Measurements from ENCODE around the gene IFNE. TPM values are rescaled to one million over a fixed set of nuclear protein-coding genes. Genes with fewer than 3 reads are reported as not detected.
"Not testable (repeated sequence)": the region's sequence is repeated elsewhere in the genome, so short reads cannot be mapped to it uniquely, and the experiment has no call there.

The IFNE gene
- polyA plus RNA-seq, 1 experiment: 0.28 TPM

GRCh38 chr9:21443849-21444625, 38.1 kb downstream of the IFNE start:
- no peak for TF ChIP-seq CTCF (IDR thresholded peaks at IDR 0.05; ENCODE audit: insufficient read depth, low read depth, low read length)
- ChIA-PET POLR2A (no interaction called here), CTCF (interaction anchor here (1.2 to 3.9 kb wide), 3 partner anchors 9 to 126 kb away, joined by 3 to 19 read pairs (median 9); no protein-coding TSS in a partner anchor)
- no peaks in the 10 kb centered on the region for H3K27me3 ChIP-seq (ENCODE audit: control insufficient read depth, insufficient read depth, low read length)
- H3K36me3 ChIP-seq (ENCODE audit: control insufficient read depth, insufficient read depth, low read length): no peaks in the 10 kb centered on the region
- DNase-seq (ENCODE audit: low read depth): no peak
- H3K4me3 ChIP-seq (ENCODE audit: low read depth, low read length): no peak overlapping the region

- no peak within 1 kb of the TSS for H3K4me3 ChIP-seq (ENCODE audit: low read depth, low read length)
- CTCF ChIA-PET: interaction anchor here (1.2 to 1.4 kb wide), 2 partner anchors 9 to 15 kb away, joined by 3 read pairs; no protein-coding TSS in a partner anchor
- POLR2A ChIA-PET: no interaction called here
- DNase-seq (ENCODE audit: low read depth): no peak
- H3K27me3 ChIP-seq (ENCODE audit: control insufficient read depth, insufficient read depth, low read length): 0 out of 2 replicates have a peak, but pooled peaks cover 2% of the 10 kb centered on the region
- TF ChIP-seq CTCF (IDR thresholded peaks at IDR 0.05; ENCODE audit: insufficient read depth, low read depth, low read length): no peak
- H3K36me3 ChIP-seq (ENCODE audit: control insufficient read depth, insufficient read depth, low read length): no peaks in the 10 kb centered on the region
These were observed 42.0 kb downstream of the IFNE start, which contains the start of gene IFNA1 for GRCh38 chr9:21440139-21440538. TSS of gene IFNA1 (plus strand) at chr9:21440439. CDS start at chr9:21440508, 69 bp downstream.

- H3K36me3 ChIP-seq (ENCODE audit: control insufficient read depth, insufficient read depth, low read length); POLR2A ChIA-PET; H3K27me3 ChIP-seq (ENCODE audit: control insufficient read depth, insufficient read depth, low read length); H3K4me3 ChIP-seq (ENCODE audit: low read depth, low read length); DNase-seq (ENCODE audit: low read depth): not testable (repeated sequence)
- CTCF ChIA-PET: interaction anchor here (0.7 to 4.8 kb wide), 23 partner anchors 11 to 360 kb away, joined by 3 to 53 read pairs (median 4); no protein-coding TSS in a partner anchor
These were observed 47.1 kb downstream of the IFNE start for GRCh38 chr9:21435015-21435383.

- Histone ChIP-seq H3K27me3 (ENCODE audit: control insufficient read depth, insufficient read depth, low read length) (peaks cover 5% of the 10 kb centered on the region; the same call in 1 of the 2 replicates), H3K4me3 (ENCODE audit: low read depth, low read length) (no peak overlapping the region), H3K36me3 (ENCODE audit: control insufficient read depth, insufficient read depth, low read length) (no peaks in the 10 kb centered on the region)
- ChIA-PET CTCF (interaction anchor here (0.7 to 4.8 kb wide), 29 partner anchors 9 to 361 kb away, joined by 3 to 53 read pairs (median 4); no protein-coding TSS in a partner anchor), POLR2A (interaction anchor here (0.6 kb wide), 1 partner anchor 124 kb away, joined by 5 read pairs; no protein-coding TSS in a partner anchor)
- peak; percentile 60 for TF ChIP-seq CTCF (IDR thresholded peaks at IDR 0.05; ENCODE audit: insufficient read depth, low read depth, low read length)
- DNase-seq (ENCODE audit: low read depth): no peak
These were observed 47.7 kb downstream of the IFNE start for GRCh38 chr9:21434202-21435014.

- CTCF ChIA-PET: interaction anchor here (0.7 to 4.8 kb wide), 8 partner anchors 9 to 758 kb away, joined by 3 to 53 read pairs (median 4); no protein-coding TSS in a partner anchor
These were observed 49.3 kb downstream of the IFNE start for GRCh38 chr9:21432672-21433425.

More at GRCh38 chr9:21432672-21433425, 49.3 kb downstream of the IFNE start:
- no peak overlapping the region for H3K4me3 ChIP-seq (ENCODE audit: low read depth, low read length)
- H3K27me3 ChIP-seq (ENCODE audit: control insufficient read depth, insufficient read depth, low read length): peaks cover 2% of the 10 kb centered on the region; the same call in 1 of the 2 replicates
- H3K36me3 ChIP-seq (ENCODE audit: control insufficient read depth, insufficient read depth, low read length): no peaks in the 10 kb centered on the region
- POLR2A ChIA-PET: no interaction called here
- DNase-seq (ENCODE audit: low read depth): no peak
- TF ChIP-seq CTCF (IDR thresholded peaks at IDR 0.05; ENCODE audit: insufficient read depth, low read depth, low read length): no peak

All from BJ (cell line).